ENCODE measurements around the gene RIMKLB.
A peak's percentile ranks its signal among the peaks of the same experiment; 100 is the strongest.
"Not testable (repeated sequence)": the region's sequence is repeated elsewhere in the genome, so short reads cannot be mapped to it uniquely, and the experiment has no call there.

RIMKLB gene

DNA sequence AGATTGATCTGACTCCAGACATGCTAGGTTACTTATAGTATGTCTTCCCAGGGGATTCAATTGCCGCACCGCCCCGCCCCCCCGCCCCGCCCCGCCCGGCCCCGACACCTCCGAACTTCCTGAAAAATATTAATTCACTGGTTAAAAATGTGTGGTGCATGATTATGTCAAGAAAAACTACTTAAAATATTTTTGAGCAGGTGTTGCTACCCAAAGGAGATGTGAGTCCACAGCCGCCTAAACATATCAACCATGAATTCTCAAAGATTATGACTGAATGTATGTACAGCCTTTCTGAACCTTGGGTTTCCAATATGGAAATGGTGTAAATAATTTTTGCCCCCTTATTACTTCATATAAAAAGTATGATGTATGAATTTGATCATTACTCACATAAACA, 2.7 kb upstream of the RIMKLB start:
- DNase-seq (ENCODE audit: low read depth), result no peak

DNA sequence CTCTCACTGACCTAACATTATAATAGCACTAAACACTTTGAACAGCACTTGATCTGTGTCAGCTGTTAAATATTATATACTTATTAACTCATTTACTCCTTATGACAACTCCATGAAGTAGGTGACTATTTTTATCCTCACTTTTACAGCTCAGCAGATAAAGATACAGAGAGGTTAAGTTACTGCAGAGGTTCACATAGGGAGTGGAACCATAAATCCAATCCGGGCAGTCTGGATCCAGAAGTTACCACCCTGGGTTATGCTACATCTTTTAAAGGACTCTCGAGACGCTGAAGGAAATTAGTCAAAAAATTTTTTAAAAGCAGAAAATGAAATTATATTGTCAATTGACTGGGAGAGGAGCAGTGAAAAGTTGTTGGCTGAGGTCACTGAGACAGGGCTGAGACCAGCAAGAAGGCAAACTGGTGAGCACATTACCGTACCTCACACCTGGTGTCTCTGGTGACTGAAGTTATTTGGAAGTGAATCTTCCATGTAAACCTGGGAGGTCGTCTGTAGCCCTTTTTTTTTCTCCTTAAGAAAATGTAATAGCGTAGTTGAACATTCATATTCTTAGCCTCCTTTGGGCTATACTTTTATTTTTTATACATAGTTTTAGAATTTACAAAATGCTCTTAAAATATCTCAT, 1.2 kb upstream of the RIMKLB start:
- DNase-seq (ENCODE audit: low read depth), result no peak

DNA sequence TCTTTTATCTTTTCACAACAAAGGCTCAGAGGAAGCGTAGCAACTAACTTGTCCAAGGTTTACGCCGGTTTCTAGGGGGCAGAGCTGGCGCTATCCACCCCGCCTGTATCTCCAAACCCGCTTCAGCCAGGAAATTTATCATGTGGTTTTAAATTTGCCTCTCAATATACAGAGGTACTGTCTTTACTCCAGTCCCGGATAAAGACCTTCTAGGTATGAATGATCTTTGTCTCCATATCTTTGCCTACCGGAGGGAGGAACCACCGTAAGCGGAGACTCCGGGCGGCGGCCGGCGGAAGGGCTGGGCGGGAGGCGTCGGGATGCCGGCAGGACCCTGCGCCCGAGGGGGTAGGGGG, 693 bp upstream of the RIMKLB start:
- DNase-seq (ENCODE audit: low read depth), result no peak

DNA sequence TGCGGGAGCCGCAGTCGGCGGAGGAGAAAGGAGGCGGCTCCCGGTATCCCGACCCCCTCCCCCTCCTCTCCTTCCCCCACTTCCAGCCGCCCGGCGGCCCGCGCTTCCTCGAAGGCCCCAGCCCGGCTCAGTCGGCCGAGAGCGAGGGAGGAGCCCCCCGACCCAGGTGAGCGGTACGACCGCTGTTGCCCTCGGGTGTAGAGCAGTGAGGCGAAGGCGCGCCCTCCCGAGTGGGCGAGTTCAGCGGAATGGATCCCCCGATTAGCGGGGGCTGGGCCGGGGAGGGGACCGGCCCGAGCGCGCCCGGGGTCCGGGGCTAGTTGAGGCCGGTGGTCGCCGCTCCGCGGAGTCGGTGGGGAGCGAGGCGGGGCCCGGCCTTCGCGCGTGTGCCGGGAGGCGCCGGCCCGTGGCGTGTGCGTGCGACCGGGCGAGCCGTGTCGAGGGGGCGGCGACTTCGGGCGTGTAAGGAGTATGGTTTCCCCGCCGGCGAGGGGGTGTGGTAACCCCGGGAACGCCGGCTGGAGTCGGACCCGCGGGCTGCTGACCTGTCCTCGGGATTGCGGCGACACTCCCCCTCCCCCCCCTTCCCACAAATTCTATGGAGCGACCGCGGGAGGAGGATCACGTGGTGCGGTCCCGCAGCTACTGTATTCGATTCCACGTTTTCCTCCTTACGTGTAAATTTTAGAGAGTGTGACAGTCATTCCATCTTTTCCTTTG, 501 bp downstream of the RIMKLB start:
- peak; percentile 34 for DNase-seq (ENCODE audit: low read depth)

DNA sequence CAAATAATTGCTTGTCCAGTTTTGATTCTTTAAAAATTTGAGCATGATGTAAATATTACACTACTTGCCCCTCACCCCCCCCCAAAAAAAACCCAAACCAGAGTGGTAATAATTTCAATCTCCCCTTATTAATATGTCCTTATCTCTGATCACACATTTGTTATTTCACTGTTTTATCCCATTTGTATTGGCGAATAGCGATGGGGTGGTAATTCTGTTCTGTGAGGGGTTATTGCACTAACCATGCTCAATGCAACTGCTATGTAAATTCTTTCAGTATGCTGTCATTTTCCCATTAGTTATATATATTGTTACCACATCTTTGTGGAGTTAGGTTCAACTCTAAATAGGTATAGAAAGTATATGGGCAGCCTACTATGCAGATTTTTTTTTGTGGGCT, 1.1 kb downstream of the RIMKLB start:
- DNase-seq (ENCODE audit: low read depth), result no peak

DNA sequence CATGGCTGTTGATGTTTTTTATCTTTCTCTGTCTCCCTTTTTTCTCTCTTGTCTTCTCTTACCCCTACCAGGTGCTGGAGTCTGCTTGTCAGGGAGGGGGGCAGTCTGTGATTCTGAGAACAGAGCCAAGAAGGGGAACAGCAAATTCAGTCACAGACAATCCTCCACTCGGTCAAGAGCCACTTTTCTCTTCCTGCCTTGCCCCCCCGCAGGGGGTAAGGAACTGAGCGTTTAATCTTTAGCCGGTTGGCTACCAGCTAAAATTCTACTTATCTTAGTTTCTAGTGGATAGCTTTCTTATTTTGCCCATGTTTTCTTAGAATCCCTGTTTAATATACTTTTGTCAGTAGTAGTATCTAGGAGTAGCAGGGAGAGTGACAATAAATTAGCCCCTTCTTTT, 1.9 kb downstream of the RIMKLB start:
- no peak for DNase-seq (ENCODE audit: low read depth)

DNA sequence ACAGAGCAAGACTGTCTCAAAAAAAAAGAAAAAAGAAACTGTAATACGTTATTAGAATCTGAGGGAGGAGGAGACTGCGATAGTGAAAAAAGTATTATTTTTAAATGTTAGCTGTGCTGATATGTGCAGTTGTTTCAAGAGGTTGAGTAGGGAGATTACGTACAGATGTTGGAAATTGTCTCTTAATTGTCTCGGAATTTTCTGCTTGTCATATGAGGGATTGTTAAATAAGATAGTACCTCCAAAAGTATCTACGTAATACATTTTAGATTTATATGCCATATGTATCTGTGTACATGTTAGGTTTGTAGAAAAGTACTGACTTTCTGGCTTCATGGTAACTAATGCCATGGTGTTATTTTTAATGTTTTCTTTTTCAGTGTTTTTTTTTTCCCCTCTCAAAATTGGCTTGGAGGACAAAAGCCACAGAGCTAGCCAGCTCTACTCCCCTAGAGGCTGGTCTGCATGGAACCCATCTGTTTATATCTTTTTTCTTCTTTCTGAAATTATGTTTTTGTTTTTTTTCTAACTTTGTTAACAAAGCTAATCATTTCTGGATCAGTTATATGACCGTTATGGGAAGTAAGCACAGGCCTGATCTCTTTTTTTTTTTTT, 3.4 kb downstream of the RIMKLB start:
- no peak for DNase-seq (ENCODE audit: low read depth)

DNA sequence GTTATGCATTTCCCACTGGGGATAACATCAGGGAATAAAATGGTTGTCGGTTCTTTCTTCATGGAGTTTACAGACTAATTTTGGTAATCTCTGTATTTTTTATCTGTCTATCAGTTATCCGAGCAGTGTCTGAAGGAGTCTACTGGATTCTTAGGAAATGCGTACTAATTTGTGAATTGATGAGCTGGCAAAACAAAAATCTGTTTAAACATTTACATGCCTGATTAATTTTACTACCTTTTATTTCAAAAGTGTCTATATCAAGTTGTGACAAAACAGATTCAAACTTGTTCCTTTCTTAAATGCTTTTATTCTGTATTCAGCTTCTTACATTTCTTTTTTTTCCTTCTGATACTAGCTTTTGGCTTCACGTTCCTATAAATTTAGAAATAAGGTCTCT, 4.4 kb downstream of the RIMKLB start:
- DNase-seq (ENCODE audit: low read depth), result no peak

DNA sequence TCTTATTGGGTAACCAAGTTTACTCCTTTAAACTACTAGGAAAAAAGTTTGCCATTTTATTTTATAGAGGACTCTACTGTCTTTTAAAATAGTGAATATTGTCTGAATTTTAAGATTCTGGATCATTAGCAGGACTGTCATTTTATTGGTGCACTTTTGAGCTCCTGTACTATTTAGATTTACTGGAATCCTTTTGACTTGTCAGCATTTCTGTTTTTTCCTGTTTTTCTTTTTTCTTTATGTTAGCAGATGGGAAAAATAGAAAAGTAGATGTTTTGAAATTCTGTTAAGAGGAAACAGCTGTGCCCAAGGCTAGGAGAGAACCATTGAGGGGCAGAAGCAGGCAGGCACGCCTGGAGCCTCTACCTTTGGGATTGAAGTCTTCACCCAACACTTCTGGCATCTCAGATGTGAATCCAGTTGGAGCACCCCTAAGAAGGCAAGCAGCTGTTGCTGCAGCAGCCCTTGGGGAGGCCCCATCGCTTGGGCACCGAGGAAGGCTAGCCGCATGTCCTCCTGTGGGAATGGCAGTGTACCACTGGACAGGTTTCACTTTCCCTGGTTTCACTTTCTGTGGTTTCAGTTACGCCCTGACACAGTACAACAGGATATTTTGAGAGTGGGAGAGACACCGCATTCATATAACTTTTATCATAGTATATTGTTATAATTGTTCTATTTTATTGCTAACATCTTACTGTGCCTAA, 11.5 kb downstream of the RIMKLB start:
- no peak for DNase-seq (ENCODE audit: low read depth)

DNA sequence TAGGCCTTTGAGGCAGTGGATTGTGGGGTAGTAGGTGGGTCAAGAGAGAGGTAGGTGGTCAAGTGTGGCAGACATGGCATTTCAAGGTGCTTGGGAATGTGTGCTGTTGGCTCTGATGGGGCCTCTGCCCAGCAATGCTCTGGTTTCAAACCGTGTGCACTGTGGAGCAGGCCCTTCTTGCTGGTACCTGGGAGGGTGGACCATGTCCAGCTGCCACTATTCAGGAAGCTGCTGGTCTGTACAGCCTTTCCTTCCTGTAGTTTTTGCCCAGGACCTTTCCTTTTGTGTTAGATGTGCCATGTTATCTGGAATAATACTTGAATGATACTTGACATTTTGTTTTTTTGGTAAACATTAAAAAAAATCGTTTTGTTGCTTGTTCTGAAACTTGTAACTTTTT, 14.8 kb downstream of the RIMKLB start:
- no peak for DNase-seq (ENCODE audit: low read depth)

DNA sequence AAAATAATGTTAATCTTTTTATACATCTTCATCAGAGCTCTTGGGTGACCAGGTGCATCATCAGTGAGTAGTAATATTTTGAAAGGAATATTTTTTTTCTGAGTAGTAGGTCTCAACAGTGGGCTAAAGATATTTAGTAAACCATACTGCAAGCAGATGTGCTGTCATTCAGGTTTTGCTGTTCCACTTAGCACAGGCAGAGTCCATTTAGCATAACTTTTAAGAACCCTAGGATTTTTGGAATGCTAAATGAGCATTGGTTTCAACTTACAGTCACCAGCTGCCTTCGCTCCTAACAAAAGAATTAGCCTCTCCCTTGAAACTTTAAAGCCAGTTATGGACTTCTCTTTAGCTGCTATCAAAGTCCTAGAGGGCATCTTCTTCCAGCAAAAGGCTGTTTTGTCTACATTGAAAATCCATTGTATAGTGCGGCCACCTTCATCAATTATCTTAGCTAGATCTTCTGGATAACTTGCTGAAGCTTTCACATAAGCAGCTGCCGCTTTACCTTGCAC, 24.6 kb downstream of the RIMKLB start:
- no peak for DNase-seq (ENCODE audit: low read depth)

DNA sequence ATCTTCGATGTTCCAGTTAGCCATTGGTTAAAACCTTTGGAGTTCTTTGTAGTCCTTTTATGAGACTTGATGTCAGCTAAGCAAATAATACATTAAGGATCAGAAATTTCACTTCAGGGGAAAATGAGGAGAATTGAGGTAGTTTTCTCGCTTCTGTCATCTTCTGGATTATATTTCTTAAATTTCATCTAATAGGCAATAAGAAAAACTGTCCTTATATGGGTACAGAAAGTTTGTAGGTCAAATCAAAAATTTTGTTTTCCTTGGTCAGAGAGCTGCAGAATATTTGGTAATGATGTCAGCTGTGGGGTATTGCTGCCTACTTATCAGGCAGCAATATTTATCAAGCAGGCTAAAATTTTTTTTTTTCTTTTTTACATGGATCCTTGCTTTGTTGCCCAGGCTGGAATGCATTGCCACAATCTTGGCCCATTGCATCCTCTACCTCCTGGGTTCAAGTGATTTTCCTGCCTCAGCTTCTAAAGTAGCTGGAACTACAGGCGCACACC, 37.1 kb downstream of the RIMKLB start:
- DNase-seq (ENCODE audit: low read depth), result no peak

DNA sequence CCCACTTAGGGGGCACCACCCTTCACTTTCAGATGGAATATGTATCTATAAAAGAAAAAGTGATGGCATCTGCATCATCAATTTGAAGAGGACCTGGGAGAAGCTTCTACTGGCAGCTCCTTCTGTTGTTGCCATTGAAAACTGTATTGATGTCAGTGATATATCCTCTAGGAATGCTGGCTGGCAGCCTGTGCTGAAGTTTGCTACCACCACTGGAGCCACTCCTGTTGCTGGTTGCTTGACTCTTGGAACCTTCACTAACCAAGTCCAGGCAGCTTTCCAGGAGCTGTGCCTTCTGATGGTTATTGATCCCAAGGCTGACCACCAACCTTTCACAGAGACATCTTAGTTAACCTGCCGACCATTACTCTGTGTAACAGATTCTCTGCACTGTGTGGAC, 44.7 kb downstream of the RIMKLB start:
- DNase-seq (ENCODE audit: low read depth), result no peak

DNA sequence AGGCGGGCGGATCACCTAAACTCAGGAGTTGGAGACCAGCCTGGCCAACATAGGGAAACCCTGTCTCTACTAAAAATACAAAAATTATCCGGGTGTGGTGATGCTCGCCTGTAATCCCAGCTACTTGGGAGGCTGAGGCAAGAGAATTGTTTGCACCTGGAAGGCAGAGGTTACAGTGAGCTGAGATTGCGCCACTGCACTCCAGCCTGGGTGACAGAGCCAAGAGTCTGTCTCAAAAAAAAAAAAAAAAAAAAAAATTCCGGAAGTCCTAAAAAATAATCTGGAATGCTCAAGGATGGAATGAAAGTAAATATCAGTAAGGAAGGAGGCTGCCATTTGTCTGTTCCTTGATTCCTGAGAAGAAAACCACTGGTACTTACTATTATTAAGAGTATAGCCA, 45.3 kb downstream of the RIMKLB start:
- not testable (repeated sequence) for DNase-seq (ENCODE audit: low read depth)

DNA sequence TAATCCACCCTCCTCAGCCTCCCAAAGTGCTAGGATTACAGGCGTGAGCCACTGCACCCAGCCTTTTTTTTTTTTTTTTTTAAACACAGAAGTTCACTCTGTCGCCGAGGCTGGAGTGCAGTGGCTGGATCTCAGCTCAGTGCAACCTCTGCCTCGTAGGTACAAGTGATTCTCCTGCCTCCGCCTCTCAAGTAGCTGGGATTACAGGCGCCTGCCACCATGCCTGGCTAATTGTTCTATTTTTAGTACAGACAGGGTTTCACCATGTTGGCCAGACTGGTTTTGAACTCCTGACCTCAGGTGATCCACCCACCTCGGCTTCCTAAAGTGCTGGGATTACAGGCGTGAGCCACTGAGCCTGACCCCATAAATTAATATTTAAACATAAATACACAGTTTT, 47.8 kb downstream of the RIMKLB start:
- DNase-seq (ENCODE audit: low read depth), result not testable (repeated sequence)

DNA sequence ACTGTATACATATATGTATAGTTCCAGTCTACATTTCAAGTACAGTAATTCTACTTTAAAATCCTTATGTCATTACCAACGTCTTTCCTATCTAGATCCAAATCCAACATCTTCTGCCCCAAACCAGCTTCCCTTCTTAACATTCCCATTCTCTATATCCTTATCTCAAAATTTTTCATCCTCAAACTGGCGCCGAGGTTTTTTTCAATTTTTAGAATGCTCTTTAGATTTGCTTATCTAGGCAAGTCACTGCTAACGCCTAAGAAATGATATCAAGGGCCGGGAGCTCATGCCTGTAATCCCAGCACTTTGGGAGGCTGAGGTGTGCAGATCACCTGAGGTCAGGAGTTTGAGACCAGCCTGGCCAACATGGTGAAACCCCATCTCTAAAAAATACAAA, 48.3 kb downstream of the RIMKLB start:
- no peak for DNase-seq (ENCODE audit: low read depth)

DNA sequence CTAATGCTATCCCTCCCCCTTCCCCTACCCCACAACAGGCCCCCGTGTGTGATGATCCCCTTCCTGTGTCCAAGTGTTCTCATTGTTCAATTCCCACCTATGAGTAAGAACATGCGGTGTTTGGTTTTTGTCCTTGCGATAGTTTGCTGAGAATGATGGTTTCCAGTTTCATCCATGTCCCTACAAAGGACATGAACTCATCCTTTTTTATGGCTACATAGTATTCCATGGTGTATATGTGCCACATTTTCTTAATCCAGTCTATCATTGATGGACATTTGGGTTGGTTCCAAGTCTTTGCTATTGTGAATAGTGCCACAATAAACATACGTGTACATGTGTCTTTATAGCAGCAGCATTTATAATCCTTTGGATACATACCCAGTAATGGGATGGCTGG, 62.3 kb downstream of the RIMKLB start:
- not testable (repeated sequence) for DNase-seq (ENCODE audit: low read depth)

DNA sequence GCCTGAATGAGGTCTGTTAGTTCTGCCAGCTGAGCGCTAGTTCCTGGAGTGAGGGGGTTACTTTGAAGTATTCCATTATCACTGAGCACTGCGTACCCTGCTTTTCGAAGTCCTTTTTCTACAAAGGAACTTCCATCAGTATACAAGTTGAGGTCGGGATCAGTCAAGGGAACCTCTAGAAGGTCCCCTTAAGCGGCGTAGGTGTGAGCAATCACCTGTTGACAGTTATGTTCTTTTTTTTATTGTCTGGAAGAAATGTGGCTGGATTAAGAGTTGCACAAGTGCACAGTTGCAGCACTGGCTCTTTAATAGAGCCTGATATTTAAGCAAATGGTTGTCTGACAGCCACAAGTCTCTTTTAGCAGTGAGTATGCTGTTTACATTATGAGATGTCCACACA, 64.9 kb downstream of the RIMKLB start:
- not testable (repeated sequence) for DNase-seq (ENCODE audit: low read depth)

DNA sequence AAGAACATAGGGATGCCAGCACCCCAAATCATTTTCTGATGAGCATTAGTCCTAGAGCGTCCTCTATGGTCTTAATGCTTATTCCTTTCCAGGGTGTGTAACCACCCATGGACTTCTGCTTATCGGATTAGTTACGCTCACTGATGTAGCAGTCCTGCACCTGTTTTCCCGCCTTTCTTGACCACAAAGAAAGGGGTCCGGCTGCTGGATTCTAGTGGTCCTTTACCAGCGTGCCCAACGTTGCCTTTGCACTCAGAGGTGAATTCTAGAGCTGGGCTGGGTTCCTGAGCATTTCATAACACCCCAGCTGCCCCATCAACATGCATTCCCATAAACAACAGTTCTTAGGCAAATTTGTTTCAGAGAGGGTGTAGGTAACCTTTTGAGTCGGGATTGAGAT, 68.3 kb downstream of the RIMKLB start:
- not testable (repeated sequence) for DNase-seq (ENCODE audit: low read depth)

DNA sequence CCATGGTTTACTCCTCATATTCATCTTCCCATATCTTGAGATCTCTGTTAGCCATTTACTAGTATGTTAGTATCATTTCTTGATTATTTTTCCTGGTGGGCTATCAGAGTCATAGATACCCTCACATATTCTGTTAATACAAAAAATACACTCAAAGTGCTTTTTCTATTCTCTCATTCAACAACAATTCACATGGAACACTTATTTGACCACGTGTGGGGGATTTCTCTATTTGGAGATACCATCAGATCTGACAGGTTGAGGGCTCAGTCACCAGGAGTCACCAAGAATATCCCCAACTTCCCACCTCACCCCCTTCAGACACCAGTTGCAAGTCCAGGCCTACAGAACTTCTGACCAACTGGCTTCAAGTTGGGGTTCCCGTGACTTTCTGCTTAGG, 72.7 kb downstream of the RIMKLB start:
- DNase-seq (ENCODE audit: low read depth), result no peak

DNA sequence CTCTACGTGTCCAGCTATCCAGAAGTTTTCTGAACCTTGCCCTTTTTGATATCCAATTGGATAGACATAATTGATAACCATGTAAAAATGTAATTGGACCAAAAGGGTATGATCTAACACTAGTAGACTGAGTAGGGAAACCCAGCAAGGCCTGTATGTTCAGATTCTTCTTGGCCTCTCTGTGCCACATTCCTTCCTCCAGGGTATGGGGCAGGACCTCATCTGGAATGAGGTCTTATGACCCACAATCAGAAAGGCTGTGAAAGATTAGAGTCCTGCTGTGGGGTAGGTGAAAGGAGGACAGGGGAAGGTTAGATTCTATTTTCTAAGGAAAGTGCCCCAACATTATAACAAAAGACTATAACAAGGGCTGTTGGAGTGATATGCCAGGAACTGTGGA, 73.3 kb downstream of the RIMKLB start:
- DNase-seq (ENCODE audit: low read depth), result no peak

DNA sequence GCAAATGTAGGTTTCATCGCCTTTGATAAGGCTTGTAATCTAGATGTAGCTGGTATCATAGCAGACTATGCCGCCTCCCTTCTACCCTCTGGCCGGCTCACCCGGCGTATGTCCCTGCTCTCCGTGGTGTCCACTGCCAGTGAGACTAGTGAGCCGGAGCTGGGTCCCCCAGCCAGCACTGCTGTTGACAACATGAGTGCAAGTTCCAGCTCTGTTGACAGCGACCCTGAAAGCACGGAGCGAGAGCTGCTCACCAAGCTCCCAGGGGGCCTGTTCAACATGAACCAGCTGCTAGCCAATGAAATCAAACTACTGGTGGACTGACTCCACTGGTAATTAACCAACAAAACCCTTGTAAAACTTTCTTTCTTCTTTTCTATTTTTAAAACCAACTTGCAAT, 75.7 kb downstream of the RIMKLB start:
- DNase-seq (ENCODE audit: low read depth), result no peak

DNA sequence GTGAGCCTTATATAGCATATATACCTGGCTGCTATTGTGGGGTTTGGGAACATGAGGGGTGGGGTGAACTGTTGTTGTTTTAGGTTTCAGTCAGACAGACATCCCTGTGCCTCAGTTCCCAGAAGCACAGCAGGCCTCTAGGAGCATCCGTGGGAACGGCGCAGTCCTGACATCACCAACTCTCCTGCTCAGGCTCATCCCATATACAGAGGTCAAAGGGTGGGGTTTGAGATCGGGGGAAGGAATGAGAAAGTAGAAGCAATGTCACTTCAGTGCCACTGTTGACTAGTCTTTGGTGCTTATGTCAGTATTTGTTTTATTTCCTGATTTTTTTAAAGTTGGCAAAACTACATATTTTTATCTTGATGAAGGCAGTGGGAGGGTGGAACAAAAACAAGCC, 81.5 kb downstream of the RIMKLB start:
- no peak for DNase-seq (ENCODE audit: low read depth)
